NCI-H2196 treated with DMSO at 0.1 percent for 48 hours (cell line): ENCODE results near the gene DIS3L.
A peak's percentile ranks its signal among the peaks of the same experiment; 100 is the strongest.
"Not testable (repeated sequence)": the region's sequence is repeated elsewhere in the genome, so short reads cannot be mapped to it uniquely, and the experiment has no call there.

ENCODE experiments used
- DNase-seq: peaks from one replicate; lab custom pipeline; 2025; ENCODE audit not compliant: unreplicated experiment; lab: John Stamatoyannopoulos, UW

Gene DIS3L

DNA sequence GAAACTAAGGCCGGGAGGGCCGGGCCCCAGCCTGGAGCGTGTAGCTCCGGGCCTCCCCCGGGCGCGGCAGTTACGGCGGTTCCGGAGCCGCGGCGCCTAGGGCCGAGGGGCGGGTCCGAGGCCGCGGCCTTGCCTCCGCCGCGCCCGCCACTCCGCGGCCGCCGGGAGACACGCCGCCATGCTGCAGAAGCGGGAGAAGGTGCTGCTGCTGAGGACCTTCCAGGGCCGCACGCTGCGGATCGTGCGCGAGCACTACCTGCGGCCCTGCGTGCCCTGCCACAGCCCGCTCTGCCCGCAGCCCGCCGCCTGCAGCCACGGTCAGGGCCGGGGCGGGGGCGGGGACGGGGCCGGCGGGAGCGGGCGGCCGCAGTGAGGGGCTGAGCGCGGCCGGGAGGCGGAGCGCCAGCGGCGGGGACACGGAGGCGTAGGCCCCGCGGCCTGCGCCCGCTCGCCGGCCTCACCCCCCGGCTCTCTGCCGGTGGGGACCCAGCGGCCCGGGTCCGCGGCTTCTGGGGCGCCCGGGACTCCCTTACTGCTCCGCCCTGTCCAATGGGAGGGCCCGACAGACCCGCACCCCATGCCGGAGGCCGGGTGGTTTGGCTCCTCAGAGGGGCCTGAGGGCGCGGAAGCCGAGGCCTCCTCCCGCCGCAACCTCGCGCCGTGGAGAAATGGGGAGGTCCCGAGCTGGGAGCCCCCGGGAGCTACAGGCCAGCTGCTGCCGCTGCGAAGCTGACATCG is at the start of gene DIS3L:
Gene DIS3L (plus strand): TSS at position 150 of the 738 bp plus-strand sequence. CDS start 29 bp downstream, at position 179.
- no peak for DNase-seq

DNA sequence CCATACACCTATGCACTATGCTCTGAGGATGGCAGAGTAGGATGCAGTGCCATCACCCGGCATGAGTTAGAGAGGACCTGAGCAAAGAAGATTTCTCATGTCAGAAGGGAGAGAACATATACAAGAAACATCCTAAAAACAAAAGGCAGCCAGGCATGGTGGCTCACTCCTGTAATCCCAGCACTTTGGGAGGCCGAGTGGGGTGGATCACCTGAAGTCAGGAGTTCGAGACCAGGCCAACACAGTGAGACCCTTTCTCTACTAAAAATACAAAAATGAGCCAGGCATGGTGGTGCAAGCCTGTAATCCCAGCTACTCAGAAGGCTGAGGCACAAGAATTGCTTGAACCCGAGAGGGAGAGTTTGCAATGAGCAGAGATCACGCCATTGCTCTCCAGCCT is 47.5 kb upstream of the DIS3L start:
- not testable (repeated sequence) for DNase-seq

- DNase-seq, result no peak
Observed at GRCh38 chr15:66246937-66247336, 46.4 kb upstream of the DIS3L start.

DNA sequence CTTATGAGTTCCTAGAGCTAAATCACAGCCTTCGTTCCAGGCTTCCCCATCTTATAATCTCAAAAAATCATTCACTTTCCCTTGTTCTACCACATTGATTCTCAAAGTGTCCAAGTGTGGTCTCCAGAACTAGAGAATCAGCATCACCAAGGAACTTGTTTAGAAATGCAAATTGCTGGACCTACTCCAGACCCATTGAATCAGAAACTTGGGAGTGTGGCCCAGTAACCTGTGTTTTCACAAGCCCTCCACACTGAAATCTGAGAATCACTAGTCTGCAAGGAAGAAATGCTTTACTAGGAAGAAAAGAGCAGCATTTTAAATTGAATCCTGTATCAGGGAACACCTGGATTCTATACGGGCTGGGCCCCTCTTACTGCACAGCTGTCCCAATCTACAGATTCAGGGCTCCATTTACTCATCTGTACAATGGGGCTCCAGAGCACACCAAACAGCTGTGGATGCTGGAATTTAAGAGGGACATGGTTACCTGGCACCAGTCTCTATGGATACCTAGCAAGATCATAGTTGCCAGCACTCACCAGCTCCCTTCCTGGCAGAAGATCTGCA is 43.7 kb upstream of the DIS3L start:
- DNase-seq, result peak; percentile 30

- no peak for DNase-seq
Observed at GRCh38 chr15:66251065-66251789, 42.1 kb upstream of the DIS3L start.

- peak; percentile 14 for DNase-seq
Observed at GRCh38 chr15:66251790-66252684, 41.3 kb upstream of the DIS3L start.

GRCh38 chr15:66252685-66253417 is 40.5 kb upstream of the DIS3L start:
- DNase-seq, result no peak

- DNase-seq, result peak; percentile 4
Observed at GRCh38 chr15:66253418-66254088, 39.8 kb upstream of the DIS3L start, which contains the start of gene MEGF11. Gene MEGF11 (minus strand): TSS chr15:66253750. CDS start chr15:66128403, 125,347 bp downstream.

DNA sequence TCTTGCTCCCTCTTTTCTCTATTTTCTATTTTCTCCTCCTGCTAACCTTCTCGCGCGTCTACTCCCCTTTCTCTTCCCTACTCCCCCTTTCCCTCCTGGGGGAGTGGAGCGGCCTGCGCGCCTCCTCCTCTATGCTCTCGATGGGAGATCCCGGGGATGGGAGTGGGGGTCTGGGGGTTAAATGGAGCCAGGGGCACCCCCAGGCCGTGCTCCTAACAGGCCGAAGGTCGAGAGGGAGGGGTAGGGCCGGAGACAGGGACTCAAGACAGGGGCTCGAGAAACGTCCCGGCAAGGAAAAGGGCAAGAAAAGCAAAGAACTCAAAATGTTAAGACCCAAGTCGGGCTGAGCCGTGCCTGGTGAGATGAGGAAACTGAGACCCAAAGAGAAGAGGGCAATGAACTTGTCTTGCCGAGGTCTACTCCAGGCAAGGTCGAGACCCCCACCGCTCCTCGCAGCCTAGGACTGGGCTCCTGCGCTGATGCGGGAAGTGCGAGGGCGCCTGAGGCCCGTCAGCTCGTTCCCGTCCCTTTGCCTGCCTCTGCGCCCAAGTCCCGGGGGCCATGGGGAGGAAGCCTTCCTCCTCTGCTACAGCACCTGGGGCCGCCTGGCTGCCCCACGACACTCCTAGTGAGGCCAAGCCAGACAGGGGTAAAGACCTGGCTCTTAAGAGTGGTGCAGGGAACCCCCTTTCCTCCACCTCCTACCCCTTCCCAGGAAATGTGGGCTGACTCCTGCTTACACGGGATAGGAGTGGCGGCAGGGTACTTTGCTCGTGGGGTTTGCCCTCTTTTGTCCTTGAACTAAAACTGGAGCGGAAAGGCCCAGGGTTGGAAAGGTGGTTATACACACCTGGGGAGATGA is 39.0 kb upstream of the DIS3L start:
- no peak for DNase-seq

GRCh38 chr15:66254951-66255676 is 38.3 kb upstream of the DIS3L start:
- DNase-seq, result no peak

- no peak for DNase-seq
Observed at GRCh38 chr15:66256692-66257091, 36.7 kb upstream of the DIS3L start.

- no peak for DNase-seq
Observed at GRCh38 chr15:66261056-66261455, 32.3 kb upstream of the DIS3L start.

DNA sequence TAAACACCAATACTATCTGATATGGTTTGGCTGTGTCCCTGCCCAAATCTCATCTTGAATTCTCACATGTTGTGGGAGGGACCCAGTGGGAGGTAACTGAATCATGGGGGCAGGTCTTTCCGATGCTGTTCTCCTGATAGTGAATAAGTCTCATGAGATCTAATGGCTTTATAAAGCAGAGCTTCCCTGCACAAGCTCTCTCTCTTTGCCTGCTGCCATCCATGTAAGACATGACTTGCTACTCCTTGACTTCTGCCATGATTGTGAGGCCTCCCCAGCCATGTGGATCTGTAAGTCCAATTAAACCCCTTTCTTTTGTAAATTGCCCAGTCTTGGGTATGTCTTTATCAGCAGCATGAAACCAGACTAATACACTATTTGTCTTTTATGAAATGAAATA is 30.5 kb upstream of the DIS3L start:
- not testable (repeated sequence) for DNase-seq

DNA sequence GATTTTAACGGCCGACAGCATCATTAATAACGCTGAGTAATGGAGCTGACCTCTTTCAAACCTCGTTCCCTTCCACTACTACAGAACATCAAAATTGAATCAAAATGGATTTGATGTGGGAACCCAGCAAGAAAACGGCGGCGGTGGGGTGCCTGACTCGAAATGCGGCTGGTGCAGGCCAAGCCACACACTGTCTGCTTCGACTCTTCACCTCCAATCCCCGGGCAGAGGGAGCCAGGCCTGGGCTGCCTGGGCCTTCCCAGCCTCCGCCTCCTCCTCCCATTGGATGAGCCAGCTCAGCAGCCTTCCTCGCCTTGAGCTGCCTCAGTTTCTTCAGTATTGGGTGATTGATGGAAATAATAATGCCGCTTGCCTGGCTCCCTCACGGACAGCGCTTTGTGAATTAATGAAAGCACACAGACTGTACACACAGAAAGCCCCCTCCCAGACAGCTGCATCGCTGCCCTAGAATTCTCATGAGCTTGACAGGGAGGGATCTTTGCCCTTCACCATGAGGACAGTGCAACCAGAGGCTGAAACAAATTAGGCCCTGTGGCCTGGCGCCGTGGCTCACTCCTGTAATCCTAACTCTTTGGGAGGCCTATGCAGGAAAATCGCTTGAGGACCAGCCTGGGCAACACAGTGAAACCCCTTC is 28.4 kb upstream of the DIS3L start:
- no peak for DNase-seq

- DNase-seq, result no peak
Observed at GRCh38 chr15:66269326-66270090, 23.9 kb upstream of the DIS3L start.

- DNase-seq, result no peak
Observed at GRCh38 chr15:66270932-66271331, 22.4 kb upstream of the DIS3L start.

- DNase-seq, result no peak
Observed at GRCh38 chr15:66275352-66275751, 18.0 kb upstream of the DIS3L start.
